Inflammatory macrophage (primary cell): ENCODE data around the gene PIGQ.

Experiments
- DNase-seq, 2 donors: peaks; one replicate each; pipeline ENCODE4 v3.0.0-alpha.2; 2020 to 2022

The PIGQ gene

GRCh38 chr16:534135-534534, 35.6 kb upstream of the PIGQ start:
- no peak for DNase-seq

- DNase-seq: no peak
These were observed 34.8 kb upstream of the PIGQ start for GRCh38 chr16:534856-535445.

GRCh38 chr16:535446-536405, 34.0 kb upstream of the PIGQ start:
- no peak for DNase-seq

GRCh38 chr16:536746-537145, 33.0 kb upstream of the PIGQ start:
- no peak for DNase-seq

- no peak for DNase-seq
These were observed 32.1 kb upstream of the PIGQ start for GRCh38 chr16:537415-538335.

- DNase-seq: no peak
These were observed 29.8 kb upstream of the PIGQ start for GRCh38 chr16:539901-540530.

GRCh38 chr16:540645-541340, 29.0 kb upstream of the PIGQ start:
- no peak for DNase-seq

- DNase-seq: no peak
These were observed 26.2 kb upstream of the PIGQ start for GRCh38 chr16:543301-544164.

GRCh38 chr16:544517-544916, 25.3 kb upstream of the PIGQ start:
- DNase-seq: no peak

- DNase-seq: peak; percentile 40 to 71
These were observed 22.6 kb upstream of the PIGQ start for GRCh38 chr16:546909-547770.

GRCh38 chr16:548586-548985, 21.2 kb upstream of the PIGQ start:
- no peak for DNase-seq

GRCh38 chr16:549544-550263, 20.1 kb upstream of the PIGQ start:
- no peak for DNase-seq

- DNase-seq: no peak
These were observed 18.6 kb upstream of the PIGQ start for GRCh38 chr16:551210-551609.

- DNase-seq: no peak
These were observed 17.6 kb upstream of the PIGQ start for GRCh38 chr16:552171-552570.

GRCh38 chr16:553601-554296, 16.0 kb upstream of the PIGQ start:
- no peak for DNase-seq

- DNase-seq: no peak
These were observed 15.5 kb upstream of the PIGQ start for GRCh38 chr16:554297-554621.

GRCh38 chr16:554640-555365, 15.0 kb upstream of the PIGQ start:
- DNase-seq: no peak
